Esophagus muscularis mucosa (tissue), 4 donors: ENCODE measurements around the gene TAS2R3. TPM values are rescaled to one million over a fixed set of nuclear protein-coding genes. Genes with fewer than 3 reads are reported as not detected.

Source experiments
- DNase-seq: peaks from one replicate; pipeline ENCODE4 v3.0.0-alpha.2; 2017; ENCODE audit errors: extremely low spot score
- H3K27ac ChIP-seq, 4 donors: fragments of 200-600 bp; sonication (generic); replicated peaks in 1 of 4; 1 replicate in 3 of 4; 2 replicates in 1 of 4; pipeline ENCODE4 v1.5.1; 2016 to 2019; ENCODE audit warnings: mild to moderate bottlenecking in 1 of 4
- H3K27me3 ChIP-seq, 4 donors: fragments of 200-600 bp; sonication (generic); one replicate each; pipeline versions ENCODE4 v1.5.1 to v1.6.0; 2016 to 2019
- H3K36me3 ChIP-seq, 4 donors: fragments of 200-600 bp; sonication (generic); one replicate each; pipeline ENCODE4 v1.5.1; 2016 to 2019
- H3K4me1 ChIP-seq, 4 donors: fragments of 200-600 bp; sonication (generic); one replicate each; pipeline ENCODE4 v1.5.1; 2016 to 2019
- H3K4me3 ChIP-seq, 4 donors: fragments of 200-600 bp; sonication (generic); 1 replicate in 2 of 4; 2 replicates in 2 of 4; pipeline ENCODE4 v1.5.1; 2016 to 2019; ENCODE audit warnings: mild to moderate bottlenecking in 4 of 4, moderate library complexity in 1 of 4
- H3K9me3 ChIP-seq, 4 donors: fragments of 200-600 bp; sonication (generic); 1 replicate in 3 of 4; 2 replicates in 1 of 4; pipeline ENCODE4 v1.5.1; 2016 to 2019
- CTCF ChIP-seq, 3 experiments: fragments of 200-600 bp in 2 of 3; fragments of 450-650 bp in 1 of 3; sonication (generic) in 2 of 3; IDR thresholded peaks; one replicate each; pipeline ENCODE4 v1.5.1; 2017 to 2019; ENCODE audit warnings: antibody characterized with exemption in 3 of 3, mild to moderate bottlenecking in 2 of 3, moderate library complexity in 1 of 3
- EP300 ChIP-seq: sonication (generic); formaldehyde crosslinking; IDR thresholded peaks from one replicate; pipeline ENCODE4 v1.6.1; 2017; ENCODE audit warnings: antibody characterized with exemption
- POLR2A ChIP-seq: fragments of 450-650 bp; IDR thresholded peaks from one replicate; pipeline ENCODE4 v1.6.1; 2017; ENCODE audit warnings: antibody characterized with exemption, moderate library complexity, mild to moderate bottlenecking, low read depth
- POLR2AphosphoS5 ChIP-seq, 2 donors: sonication (generic); formaldehyde crosslinking; IDR thresholded peaks; one replicate each; pipeline ENCODE4 v1.6.1; 2017; ENCODE audit warnings: antibody characterized with exemption in 2 of 2
- WGBS: methylation state at CpG from one replicate; pipeline ENCODE4 v1.1.5; 2018; 5-methylcytosine and 5-hydroxymethylcytosine counted together
- intact Hi-C: fragments of 100-400 bp; cut with DNase I; formaldehyde crosslinking; loops from one replicate; pipeline ENCODE4 v1.15.1; 2023
- total RNA-seq, 4 donors: library from RNA; depleted of rRNA; stranded (reverse); fragments of >200 nt; gene quantifications; one replicate each; pipeline versions ENCODE4 v1.1.0 to v1.2.1, GENCODE V29; 2016

Gene TAS2R3, protein sequence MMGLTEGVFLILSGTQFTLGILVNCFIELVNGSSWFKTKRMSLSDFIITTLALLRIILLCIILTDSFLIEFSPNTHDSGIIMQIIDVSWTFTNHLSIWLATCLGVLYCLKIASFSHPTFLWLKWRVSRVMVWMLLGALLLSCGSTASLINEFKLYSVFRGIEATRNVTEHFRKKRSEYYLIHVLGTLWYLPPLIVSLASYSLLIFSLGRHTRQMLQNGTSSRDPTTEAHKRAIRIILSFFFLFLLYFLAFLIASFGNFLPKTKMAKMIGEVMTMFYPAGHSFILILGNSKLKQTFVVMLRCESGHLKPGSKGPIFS
- 1 to 10 TPM in 1 of 4 donors, not detected in 3; 2.1 TPM for total RNA-seq

- no peaks in the 10 kb centered on the region for H3K9me3 ChIP-seq
- no peaks in the 10 kb centered on the region for H3K27me3 ChIP-seq
- no peaks in the 10 kb centered on the region for H3K4me1 ChIP-seq
- DNase-seq, result no peak
- peaks cover 21 to 69% (median 36%) of the 10 kb centered on the region in 4 donors for H3K36me3 ChIP-seq
- TF ChIP-seq POLR2A (no peak), EP300 (no peak), CTCF (IDR thresholded peaks at IDR 0.05) (no peak), POLR2AphosphoS5 (IDR thresholded peaks at IDR 0.05) (no peak)
- no peak within 1 kb of the TSS for H3K4me3 ChIP-seq
- H3K27ac ChIP-seq, result no peak within 1 kb of the TSS
- 96% methylated on average over 3 of the region's 3 CpGs for WGBS
- intact Hi-C loops, result no loop called here
Measured at GRCh38 chr7:141763797-141764196, at the start of gene TAS2R3. Gene TAS2R3, plus strand, starts transcription at chr7:141764097. Its CDS starts 62 bp downstream, at chr7:141764159.

DNA sequence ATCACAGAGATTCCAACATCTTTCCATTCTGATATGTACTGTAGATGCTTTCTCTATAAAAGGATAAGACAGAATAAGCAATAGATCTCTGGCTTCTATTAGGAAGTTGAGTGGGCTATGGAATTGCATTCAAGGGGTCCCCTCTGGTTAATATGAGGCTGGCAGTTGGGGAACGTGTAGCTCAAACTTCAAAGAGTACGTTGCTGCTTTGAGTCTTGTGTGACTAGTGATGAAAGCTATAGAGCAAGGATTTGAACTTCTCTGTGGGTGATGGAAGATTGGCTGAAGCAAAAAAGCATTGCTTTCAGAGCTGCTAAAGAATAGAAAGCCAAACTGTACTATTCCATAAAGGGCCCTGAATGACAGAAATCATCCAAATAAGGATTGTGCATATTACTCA, 49.3 kb upstream of the TAS2R3 start:
- no peak for DNase-seq
- Histone ChIP-seq H3K4me1 (no peaks in the 10 kb centered on the region), H3K27ac (no peak overlapping the region), H3K27me3 (no peaks in the 10 kb centered on the region), H3K9me3 (no peaks in the 10 kb centered on the region), H3K4me3 (no peak overlapping the region), H3K36me3 (no peaks in the 10 kb centered on the region)
- no peak for TF ChIP-seq EP300
- TF ChIP-seq CTCF (IDR thresholded peaks at IDR 0.05), result no peak
- no peak for TF ChIP-seq POLR2A
- no peak for TF ChIP-seq POLR2AphosphoS5 (IDR thresholded peaks at IDR 0.05)
- 73% methylated on average over 2 of the region's 2 CpGs for WGBS
- intact Hi-C loops, result no loop called here

GRCh38 chr7:141715018-141715417, 48.9 kb upstream of the TAS2R3 start:
- 79% methylated on average over 4 of the region's 4 CpGs for WGBS
- intact Hi-C loops, result no loop called here
- Histone ChIP-seq H3K9me3 (no peaks in the 10 kb centered on the region), H3K36me3 (no peaks in the 10 kb centered on the region), H3K27ac (no peak overlapping the region), H3K4me3 (no peak overlapping the region), H3K27me3 (no peaks in the 10 kb centered on the region), H3K4me1 (no peaks in the 10 kb centered on the region)
- DNase-seq, result no peak
- no peak for TF ChIP-seq POLR2A
- no peak for TF ChIP-seq EP300
- TF ChIP-seq CTCF (IDR thresholded peaks at IDR 0.05), result no peak
- TF ChIP-seq POLR2AphosphoS5 (IDR thresholded peaks at IDR 0.05), result no peak

DNA sequence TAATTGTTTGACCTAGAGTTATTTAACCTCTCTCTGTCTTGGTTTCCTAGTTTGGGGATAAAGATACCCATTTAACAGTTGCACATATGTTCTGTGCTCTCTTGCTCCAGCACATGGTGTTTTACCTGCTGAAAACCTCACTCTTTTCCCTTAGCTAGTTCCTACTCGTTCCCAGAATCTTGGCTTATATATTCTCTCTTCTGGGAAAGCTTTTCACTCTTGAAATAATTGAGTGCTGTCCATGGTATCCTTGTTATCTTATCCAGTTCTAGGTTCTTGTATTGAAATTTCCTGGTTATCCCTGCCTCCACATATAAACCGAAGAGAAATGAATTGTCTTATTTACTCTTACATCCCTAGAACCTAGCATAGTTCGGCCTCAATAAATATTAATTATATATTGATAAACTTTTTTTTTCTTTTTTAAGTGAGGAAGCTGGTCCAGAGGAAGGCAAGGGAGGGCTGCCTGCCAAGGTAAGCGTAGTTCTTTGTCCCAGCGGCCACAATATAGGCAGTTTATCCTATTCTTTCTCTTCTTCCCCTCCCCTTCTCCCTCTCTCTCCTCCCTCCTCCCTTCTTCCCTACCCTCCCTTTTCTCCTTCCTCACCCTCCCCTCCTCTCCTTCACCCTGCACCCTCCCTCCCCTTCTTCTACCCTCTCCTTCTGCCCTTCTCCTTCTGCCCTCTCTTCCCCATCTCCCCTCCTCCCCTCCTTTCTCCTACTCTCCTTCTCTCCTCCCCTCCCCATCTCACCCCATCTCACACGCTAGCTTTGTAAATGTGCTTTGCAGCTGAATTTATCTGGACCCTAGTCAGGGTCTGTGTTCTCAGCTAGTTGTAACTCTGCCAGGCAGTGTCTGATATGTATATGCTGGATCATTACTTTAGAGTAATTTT, 47.9 kb upstream of the TAS2R3 start:
- DNase-seq, result no peak
- no peaks in the 10 kb centered on the region for H3K9me3 ChIP-seq
- H3K27me3 ChIP-seq, result no peaks in the 10 kb centered on the region
- intact Hi-C loops, result no loop called here
- no peaks in the 10 kb centered on the region for H3K36me3 ChIP-seq
- no peaks in the 10 kb centered on the region for H3K4me1 ChIP-seq
- TF ChIP-seq POLR2AphosphoS5 (IDR thresholded peaks at IDR 0.05) (no peak), CTCF (IDR thresholded peaks at IDR 0.05) (no peak), POLR2A (no peak), EP300 (no peak)
- H3K4me3 ChIP-seq, result no peak overlapping the region
- WGBS, result 79% methylated on average over 6 of the region's 6 CpGs
- no peak overlapping the region for H3K27ac ChIP-seq
